Activated naive CD4-positive, alpha-beta T cell treated with anti-CD3 and anti-CD28 coated beads, Interleukin-2, amount 50 U/mL, for 24 hours (primary cell): ENCODE data around the gene MOB3A.

Source experiments
- H3K27ac Mint-ChIP-seq: one replicate; pipeline ENCODE4 v1.8.0; 2021; ENCODE audit warnings: mild to moderate bottlenecking, mixed read lengths
- H3K27me3 Mint-ChIP-seq: one replicate; pipeline ENCODE4 v1.8.0; 2021; ENCODE audit warnings: mixed read lengths
- H3K36me3 Mint-ChIP-seq: one replicate; pipeline ENCODE4 v1.8.0; 2021; ENCODE audit warnings: mixed read lengths
- H3K4me1 Mint-ChIP-seq: one replicate; pipeline ENCODE4 v1.8.0; 2021; ENCODE audit warnings: mixed read lengths
- H3K4me3 Mint-ChIP-seq: one replicate; pipeline ENCODE4 v1.8.0; 2021; ENCODE audit warnings: mild to moderate bottlenecking, mixed read lengths
- H3K9me3 Mint-ChIP-seq: one replicate; pipeline ENCODE4 v1.8.0; 2021; ENCODE audit warnings: mixed read lengths

The MOB3A gene

DNA sequence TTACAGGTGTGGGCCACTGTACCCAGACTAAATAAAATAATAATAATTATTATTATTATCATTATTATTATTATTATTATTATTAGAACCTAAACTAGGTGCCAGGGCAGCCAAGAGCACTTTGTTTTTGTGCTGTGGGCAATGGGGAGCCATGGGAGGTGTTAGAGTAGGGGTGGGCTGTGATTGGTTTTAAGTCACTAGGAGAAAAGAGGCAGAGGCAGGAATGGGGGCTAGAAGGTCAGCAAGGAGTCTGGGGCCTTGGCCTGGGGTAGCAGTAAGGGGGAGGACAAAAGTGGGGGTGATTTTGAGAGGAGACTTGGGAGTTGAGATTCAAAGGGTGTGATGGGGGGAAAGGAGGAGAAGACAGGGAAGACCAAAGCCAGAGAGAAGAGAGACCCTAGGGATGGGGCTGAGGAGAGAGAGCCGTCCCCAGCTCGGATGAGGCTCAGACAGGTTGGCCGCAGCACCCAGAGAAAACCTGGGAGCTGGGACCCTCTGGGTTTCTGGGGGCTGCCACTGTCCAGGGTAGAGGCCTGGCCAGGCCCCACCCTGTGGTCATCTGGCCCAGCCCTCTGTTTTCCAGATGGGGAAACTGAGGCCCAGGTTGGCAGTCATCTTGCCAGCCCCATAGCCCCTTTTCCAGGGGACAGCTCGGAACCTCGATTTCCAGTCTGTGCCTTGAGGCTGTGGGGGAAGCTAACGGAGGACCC lies 62.9 kb downstream of the MOB3A start:
- no peak overlapping the region for H3K27ac Mint-ChIP-seq
- H3K4me3 Mint-ChIP-seq = no peak overlapping the region
- H3K9me3 Mint-ChIP-seq = no peaks in the 10 kb centered on the region
- H3K27me3 Mint-ChIP-seq = no peaks in the 10 kb centered on the region
- H3K4me1 Mint-ChIP-seq = peaks cover 28% of the 10 kb centered on the region
- H3K36me3 Mint-ChIP-seq = no peaks in the 10 kb centered on the region

- no peaks in the 10 kb centered on the region for H3K27me3 Mint-ChIP-seq
- peak overlapping the region; percentile 70 for H3K27ac Mint-ChIP-seq
- H3K36me3 Mint-ChIP-seq = no peaks in the 10 kb centered on the region
- peaks cover 28% of the 10 kb centered on the region for H3K4me1 Mint-ChIP-seq
- H3K9me3 Mint-ChIP-seq = no peaks in the 10 kb centered on the region
- H3K4me3 Mint-ChIP-seq = peak overlapping the region; percentile 66
Observed at GRCh38 chr19:2032296-2032941, 63.7 kb downstream of the MOB3A start.

- no peaks in the 10 kb centered on the region for H3K36me3 Mint-ChIP-seq
- H3K9me3 Mint-ChIP-seq = no peaks in the 10 kb centered on the region
- H3K27ac Mint-ChIP-seq = no peak overlapping the region
- no peak overlapping the region for H3K4me3 Mint-ChIP-seq
- H3K4me1 Mint-ChIP-seq = peaks cover 6% of the 10 kb centered on the region
- H3K27me3 Mint-ChIP-seq = no peaks in the 10 kb centered on the region
Observed at GRCh38 chr19:2027361-2027760, 68.8 kb downstream of the MOB3A start.

GRCh38 chr19:2026770-2027169 lies 69.4 kb downstream of the MOB3A start:
- H3K36me3 Mint-ChIP-seq = no peaks in the 10 kb centered on the region
- H3K27me3 Mint-ChIP-seq = no peaks in the 10 kb centered on the region
- H3K9me3 Mint-ChIP-seq = no peaks in the 10 kb centered on the region
- no peak overlapping the region for H3K4me3 Mint-ChIP-seq
- H3K27ac Mint-ChIP-seq = no peak overlapping the region
- H3K4me1 Mint-ChIP-seq = peaks cover under 1% of the 10 kb centered on the region

GRCh38 chr19:2022289-2022688 lies 73.8 kb downstream of the MOB3A start:
- Mint-ChIP-seq H3K27me3 (no peaks in the 10 kb centered on the region), H3K36me3 (no peaks in the 10 kb centered on the region), H3K27ac (peak overlapping the region; percentile 14), H3K4me3 (no peak overlapping the region), H3K9me3 (no peaks in the 10 kb centered on the region), H3K4me1 (peaks cover 5% of the 10 kb centered on the region)

- H3K27ac Mint-ChIP-seq = no peak overlapping the region
- no peaks in the 10 kb centered on the region for H3K36me3 Mint-ChIP-seq
- peaks cover 5% of the 10 kb centered on the region for H3K4me1 Mint-ChIP-seq
- no peak overlapping the region for H3K4me3 Mint-ChIP-seq
- H3K9me3 Mint-ChIP-seq = no peaks in the 10 kb centered on the region
- no peaks in the 10 kb centered on the region for H3K27me3 Mint-ChIP-seq
Observed at GRCh38 chr19:2021453-2022140, 74.5 kb downstream of the MOB3A start.
